Type B pancreatic cell (in vitro differentiated cells): Measurements from ENCODE around the gene GNAZ. TPM values are rescaled to one million over a fixed set of nuclear protein-coding genes. Genes with fewer than 3 reads are reported as not detected.
"Not testable (repeated sequence)": the region's sequence is repeated elsewhere in the genome, so short reads cannot be mapped to it uniquely, and the experiment has no call there.

ENCODE experiments used
- DNase-seq: peaks from one replicate; pipeline ENCODE4 v3.0.0; 2021; ENCODE audit warnings: mixed read lengths; ENCODE audit not compliant: unreplicated experiment; ENCODE audit errors: extremely low spot score
- H3K27ac Mint-ChIP-seq: 2 replicates; pipeline ENCODE4 v1.8.0; 2021; ENCODE audit warnings: mild to moderate bottlenecking, mixed read lengths
- H3K27me3 Mint-ChIP-seq: 2 replicates; pipeline ENCODE4 v1.8.0; 2021; ENCODE audit warnings: mixed read lengths
- H3K36me3 Mint-ChIP-seq: 2 replicates; pipeline ENCODE4 v1.8.0; 2021; ENCODE audit warnings: mixed read lengths
- H3K4me1 Mint-ChIP-seq: one replicate; pipeline ENCODE4 v1.8.0; 2021; ENCODE audit warnings: mixed read lengths; ENCODE audit not compliant: unreplicated experiment
- H3K4me3 Mint-ChIP-seq: 2 replicates; pipeline ENCODE4 v1.8.0; 2021; ENCODE audit warnings: mild to moderate bottlenecking, mixed read lengths
- H3K9me3 Mint-ChIP-seq: 2 replicates; pipeline ENCODE4 v1.8.0; 2021; ENCODE audit warnings: mixed read lengths
- long read RNA-seq: library from polyadenylated mRNA; unstranded; transcript quantifications from one replicate; pipeline ENCODE4 v2.0.0, GENCODE V29; 2020
- total RNA-seq: library from RNA; stranded (reverse); gene quantifications from 2 replicates; pipeline ENCODE4 v1.2.1, GENCODE V29; 2021; ENCODE audit warnings: low replicate concordance
- TF ChIP-seq, protein P1 (sequence below): fragments of 200-600 bp; sonication (generic); conservative IDR thresholded peaks from 2 replicates; pipeline ENCODE4 v1.5.0; 2021; ENCODE audit warnings: antibody characterized with exemption, mild to moderate bottlenecking

The GNAZ gene
- total RNA-seq: 8.7 and 14.4 TPM in 2 replicates
- long read RNA-seq, partial matches to known transcripts: 2 of 8 reads
- long read RNA-seq, other reads (novel, unspliced or antisense): 5 of 8 reads

DNA sequence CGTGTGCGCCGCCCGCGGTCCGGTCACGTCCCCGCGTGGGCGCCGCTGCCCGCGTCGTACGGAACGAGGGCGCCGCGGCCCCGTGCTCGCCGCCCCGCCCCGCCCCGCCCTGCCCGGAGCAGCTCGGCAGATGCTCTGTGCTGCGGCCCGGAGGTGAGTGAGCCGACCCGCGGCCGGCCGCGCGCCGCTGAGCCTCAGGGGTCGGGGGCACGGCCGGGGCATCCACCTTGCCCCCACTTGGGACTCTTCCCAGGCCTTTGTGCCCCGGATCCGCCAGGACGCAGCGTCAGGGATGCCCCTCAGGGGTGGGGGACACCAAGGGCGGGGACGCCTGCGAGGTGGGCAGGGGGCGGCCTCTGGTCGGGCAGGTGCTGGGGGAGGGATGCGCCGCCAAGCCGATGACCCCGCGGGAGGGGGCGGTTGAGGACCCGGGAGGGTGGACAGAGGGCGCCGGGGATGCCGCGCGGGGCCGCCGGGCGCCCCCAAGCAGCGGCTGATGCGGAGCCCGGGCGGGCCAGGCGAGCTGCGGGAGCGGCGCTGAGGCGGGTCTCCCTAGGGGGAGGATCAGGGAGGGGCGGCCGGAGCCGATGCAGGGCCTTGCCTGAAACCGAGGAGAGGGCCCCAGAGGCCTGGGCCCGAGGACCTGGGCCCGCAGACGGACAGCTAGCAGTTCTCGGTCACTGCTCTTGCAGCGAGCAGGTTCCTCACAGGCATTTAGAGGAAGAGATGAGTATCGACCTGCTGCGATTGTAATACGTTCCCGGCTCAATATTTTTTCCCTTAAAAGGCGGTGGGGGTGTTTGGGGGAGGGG, at the start of gene GNAZ:
Gene GNAZ (plus strand): TSS at position 102 of the 812 bp plus-strand sequence. CDS start 25,177 bp downstream, outside the sequence.
- Mint-ChIP-seq H3K27me3 (peaks cover 18% of the 10 kb centered on the region), H3K27ac (peak within 1 kb of the TSS; percentile 77), H3K4me1 (peaks cover 17% of the 10 kb centered on the region), H3K9me3 (no peaks in the 10 kb centered on the region), H3K36me3 (peaks cover 3% of the 10 kb centered on the region), H3K4me3 (peak within 1 kb of the TSS; percentile 92)
- DNase-seq: no peak
- TF ChIP-seq, protein P1, sequence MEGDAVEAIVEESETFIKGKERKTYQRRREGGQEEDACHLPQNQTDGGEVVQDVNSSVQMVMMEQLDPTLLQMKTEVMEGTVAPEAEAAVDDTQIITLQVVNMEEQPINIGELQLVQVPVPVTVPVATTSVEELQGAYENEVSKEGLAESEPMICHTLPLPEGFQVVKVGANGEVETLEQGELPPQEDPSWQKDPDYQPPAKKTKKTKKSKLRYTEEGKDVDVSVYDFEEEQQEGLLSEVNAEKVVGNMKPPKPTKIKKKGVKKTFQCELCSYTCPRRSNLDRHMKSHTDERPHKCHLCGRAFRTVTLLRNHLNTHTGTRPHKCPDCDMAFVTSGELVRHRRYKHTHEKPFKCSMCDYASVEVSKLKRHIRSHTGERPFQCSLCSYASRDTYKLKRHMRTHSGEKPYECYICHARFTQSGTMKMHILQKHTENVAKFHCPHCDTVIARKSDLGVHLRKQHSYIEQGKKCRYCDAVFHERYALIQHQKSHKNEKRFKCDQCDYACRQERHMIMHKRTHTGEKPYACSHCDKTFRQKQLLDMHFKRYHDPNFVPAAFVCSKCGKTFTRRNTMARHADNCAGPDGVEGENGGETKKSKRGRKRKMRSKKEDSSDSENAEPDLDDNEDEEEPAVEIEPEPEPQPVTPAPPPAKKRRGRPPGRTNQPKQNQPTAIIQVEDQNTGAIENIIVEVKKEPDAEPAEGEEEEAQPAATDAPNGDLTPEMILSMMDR: no peak

DNA sequence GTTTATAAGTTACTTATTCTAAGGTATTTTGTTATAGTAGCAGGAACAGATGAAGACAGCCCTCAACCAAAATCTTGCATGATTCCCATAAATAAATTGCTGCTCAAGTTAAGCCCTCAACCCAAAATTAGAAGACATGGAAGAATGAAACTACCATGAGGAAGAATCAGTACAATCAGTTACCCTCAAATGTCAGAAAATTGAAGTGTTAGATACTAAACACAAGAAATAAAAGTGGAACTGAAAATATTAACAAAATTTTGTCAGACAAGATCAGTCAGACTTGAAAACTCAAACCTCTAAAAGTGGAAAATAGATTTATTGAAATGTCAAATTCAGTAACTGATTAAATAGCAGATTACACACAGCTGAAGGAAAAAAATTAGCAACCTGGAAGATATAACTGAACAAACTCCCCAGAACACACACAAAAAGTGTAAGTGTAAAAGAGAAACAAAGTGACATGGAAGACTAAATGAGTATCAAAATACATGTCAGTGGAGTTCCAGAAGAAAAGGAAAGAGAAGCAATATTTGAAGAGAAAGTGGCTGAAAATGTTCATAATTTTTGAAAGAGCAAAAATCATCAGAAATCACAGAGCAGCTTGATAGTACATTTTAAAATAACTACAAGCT, 49.5 kb upstream of the GNAZ start:
- no peak for DNase-seq
- Mint-ChIP-seq H3K9me3 (peaks cover 5% of the 10 kb centered on the region), H3K4me1 (no peaks in the 10 kb centered on the region), H3K36me3 (no peaks in the 10 kb centered on the region), H3K27me3 (peaks cover 4% of the 10 kb centered on the region), H3K4me3 (no peak overlapping the region), H3K27ac (no peak overlapping the region)
- TF ChIP-seq, protein P1: no peak

DNA sequence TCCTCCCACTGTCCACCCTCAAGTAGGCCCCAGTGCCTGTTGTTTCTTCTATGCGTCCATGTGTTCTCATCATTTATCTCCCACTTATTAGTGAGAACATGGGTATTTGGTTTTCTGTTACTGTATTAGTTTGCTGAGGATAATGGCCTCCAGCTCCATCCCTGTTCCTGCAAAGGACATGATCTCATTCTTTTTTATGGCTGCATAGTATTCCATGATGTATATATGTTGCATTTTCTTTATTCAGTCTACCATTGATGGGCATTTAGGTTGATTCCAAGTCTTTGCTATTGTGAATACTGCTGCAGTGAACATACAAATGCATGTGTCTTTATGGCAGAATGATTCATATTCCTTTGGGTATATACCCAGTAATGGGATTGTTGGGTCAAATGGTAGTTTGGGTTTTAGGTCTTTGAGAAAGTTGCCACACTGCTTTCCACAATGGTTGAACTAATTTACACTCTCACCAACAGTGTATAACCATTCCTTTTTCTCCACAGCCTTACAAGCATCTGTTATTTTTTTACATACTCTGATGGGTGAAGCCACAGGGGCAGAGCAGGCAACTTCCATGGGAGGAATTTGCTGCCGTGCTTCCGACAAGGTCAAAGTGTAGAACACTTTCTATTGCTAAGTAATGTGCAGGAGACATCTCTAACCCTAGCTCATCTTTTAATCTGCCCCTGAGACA, 48.5 kb upstream of the GNAZ start:
- not testable (repeated sequence) for H3K9me3 Mint-ChIP-seq, H3K27me3 Mint-ChIP-seq, H3K36me3 Mint-ChIP-seq, H3K27ac Mint-ChIP-seq, H3K4me1 Mint-ChIP-seq, H3K4me3 Mint-ChIP-seq, DNase-seq

DNA sequence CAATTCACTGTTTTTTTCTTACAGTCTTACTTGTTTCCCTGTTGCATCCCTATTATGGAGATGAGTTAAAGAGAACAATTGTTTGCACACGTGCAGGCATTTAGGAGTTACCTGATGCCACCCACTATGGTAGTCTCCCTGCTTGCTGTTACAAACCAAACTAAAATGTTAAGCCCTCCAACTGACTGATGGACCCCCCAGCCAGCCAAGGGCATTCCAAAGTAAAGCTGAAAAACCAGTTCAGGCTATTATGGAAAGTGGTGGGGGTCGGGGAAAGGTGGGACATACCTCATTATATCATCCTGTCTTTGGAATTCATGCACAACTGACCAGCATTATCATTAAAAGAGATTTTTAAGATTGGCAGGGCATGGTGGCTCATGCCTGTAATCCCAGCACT, 47.0 kb upstream of the GNAZ start:
- Mint-ChIP-seq H3K27me3 (no peaks in the 10 kb centered on the region), H3K4me3 (no peak overlapping the region), H3K27ac (no peak overlapping the region), H3K4me1 (no peaks in the 10 kb centered on the region), H3K9me3 (peaks cover 5% of the 10 kb centered on the region), H3K36me3 (no peaks in the 10 kb centered on the region)
- TF ChIP-seq, protein P1: no peak
- no peak for DNase-seq

DNA sequence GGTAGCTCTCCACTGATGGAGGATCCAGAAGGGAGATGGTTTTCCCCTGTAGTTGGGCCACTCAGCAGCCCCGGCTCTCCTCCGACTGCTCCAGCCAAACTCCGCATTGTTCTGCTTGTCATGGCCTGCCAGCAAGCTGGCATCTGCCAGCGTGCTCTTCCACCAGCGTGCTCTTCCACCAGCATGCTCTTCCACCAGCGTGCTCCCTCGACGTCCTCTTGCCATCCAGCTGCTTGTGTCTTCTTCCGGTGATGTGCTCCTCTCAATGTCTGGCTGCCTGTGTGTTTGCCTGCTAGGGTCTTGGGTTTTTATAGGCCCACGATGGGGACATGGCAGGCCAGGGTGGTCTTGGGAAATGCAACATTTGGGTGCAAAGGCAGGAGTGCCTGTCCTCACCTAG, 43.5 kb upstream of the GNAZ start:
- Mint-ChIP-seq H3K36me3 (no peaks in the 10 kb centered on the region), H3K27me3 (no peaks in the 10 kb centered on the region), H3K4me1 (no peaks in the 10 kb centered on the region), H3K9me3 (no peaks in the 10 kb centered on the region), H3K4me3 (no peak overlapping the region), H3K27ac (no peak overlapping the region)
- TF ChIP-seq, protein P1: no peak
- no peak for DNase-seq

DNA sequence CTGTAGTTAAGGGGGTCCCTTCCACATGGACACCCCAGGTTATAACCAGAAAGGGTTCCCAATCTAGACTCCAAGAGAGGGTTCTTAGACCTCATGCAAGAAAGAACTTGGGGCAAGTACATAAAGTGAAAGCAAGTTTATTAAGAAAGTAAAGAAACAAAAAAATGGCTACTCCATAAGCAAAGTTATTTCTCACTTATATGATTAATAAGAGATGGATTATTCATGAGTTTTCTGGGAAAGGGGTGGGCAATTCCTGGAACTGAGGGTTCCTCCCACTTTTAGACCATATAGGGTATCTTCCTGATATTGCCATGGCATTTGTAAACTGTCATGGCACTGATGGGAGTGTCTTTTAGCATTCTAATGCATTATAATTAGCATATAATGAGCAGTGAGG, 42.5 kb upstream of the GNAZ start:
- H3K27ac Mint-ChIP-seq, H3K4me1 Mint-ChIP-seq, H3K4me3 Mint-ChIP-seq, H3K9me3 Mint-ChIP-seq, H3K27me3 Mint-ChIP-seq, DNase-seq, H3K36me3 Mint-ChIP-seq: not testable (repeated sequence)
